ENCODE data around the gene MSH3.

- TF ChIP-seq, protein P1, sequence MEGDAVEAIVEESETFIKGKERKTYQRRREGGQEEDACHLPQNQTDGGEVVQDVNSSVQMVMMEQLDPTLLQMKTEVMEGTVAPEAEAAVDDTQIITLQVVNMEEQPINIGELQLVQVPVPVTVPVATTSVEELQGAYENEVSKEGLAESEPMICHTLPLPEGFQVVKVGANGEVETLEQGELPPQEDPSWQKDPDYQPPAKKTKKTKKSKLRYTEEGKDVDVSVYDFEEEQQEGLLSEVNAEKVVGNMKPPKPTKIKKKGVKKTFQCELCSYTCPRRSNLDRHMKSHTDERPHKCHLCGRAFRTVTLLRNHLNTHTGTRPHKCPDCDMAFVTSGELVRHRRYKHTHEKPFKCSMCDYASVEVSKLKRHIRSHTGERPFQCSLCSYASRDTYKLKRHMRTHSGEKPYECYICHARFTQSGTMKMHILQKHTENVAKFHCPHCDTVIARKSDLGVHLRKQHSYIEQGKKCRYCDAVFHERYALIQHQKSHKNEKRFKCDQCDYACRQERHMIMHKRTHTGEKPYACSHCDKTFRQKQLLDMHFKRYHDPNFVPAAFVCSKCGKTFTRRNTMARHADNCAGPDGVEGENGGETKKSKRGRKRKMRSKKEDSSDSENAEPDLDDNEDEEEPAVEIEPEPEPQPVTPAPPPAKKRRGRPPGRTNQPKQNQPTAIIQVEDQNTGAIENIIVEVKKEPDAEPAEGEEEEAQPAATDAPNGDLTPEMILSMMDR (IDR thresholded peaks at IDR 0.05): no peak
- TF ChIP-seq ZFX (IDR thresholded peaks at IDR 0.05; ENCODE audit: borderline replicate concordance): no peak
These were observed 46.6 kb upstream of the MSH3 start for GRCh38 chr5:80607832-80608231.
